KOPT-K1 (cell line): ENCODE results near the gene YPEL2.
"Not testable (repeated sequence)": the region's sequence is repeated elsewhere in the genome, so short reads cannot be mapped to it uniquely, and the experiment has no call there.

Experiments
- H3K27ac ChIP-seq: fragments of 200-600 bp; sonication (generic); 2 replicates; pipeline ENCODE4 v1.5.1; 2016; ENCODE audit warnings: antibody characterized with exemption, mild to moderate bottlenecking, low read depth, low read length; ENCODE audit not compliant: poor library complexity, severe bottlenecking
- H3K36me3 ChIP-seq: fragments of 200-600 bp; sonication (generic); 2 replicates; pipeline ENCODE4 v1.5.1; 2017; ENCODE audit warnings: antibody characterized with exemption, mild to moderate bottlenecking, low read length, moderate library complexity; ENCODE audit not compliant: insufficient read depth
- H3K9me3 ChIP-seq: fragments of 200-600 bp; sonication (generic); 2 replicates; pipeline ENCODE4 v1.5.1; 2017; ENCODE audit warnings: antibody characterized with exemption, low read length, mild to moderate bottlenecking; ENCODE audit not compliant: insufficient read depth, poor library complexity, severe bottlenecking

The YPEL2 gene

GRCh38 chr17:59396134-59396826 is 64.8 kb downstream of the YPEL2 start:
- H3K36me3 ChIP-seq, result no peaks in the 10 kb centered on the region
- peaks cover 7% of the 10 kb centered on the region for H3K9me3 ChIP-seq
- no peak overlapping the region for H3K27ac ChIP-seq

- no peaks in the 10 kb centered on the region for H3K36me3 ChIP-seq
- H3K9me3 ChIP-seq, result peaks cover 7% of the 10 kb centered on the region
- H3K27ac ChIP-seq, result no peak overlapping the region
Observed at GRCh38 chr17:59397316-59398073, 66.0 kb downstream of the YPEL2 start.

- Histone ChIP-seq H3K36me3 (no peaks in the 10 kb centered on the region), H3K27ac (no peak overlapping the region), H3K9me3 (peaks cover 5% of the 10 kb centered on the region)
Observed at GRCh38 chr17:59399914-59400313, 68.5 kb downstream of the YPEL2 start.

GRCh38 chr17:59400858-59401257 is 69.4 kb downstream of the YPEL2 start:
- H3K36me3 ChIP-seq, result no peaks in the 10 kb centered on the region
- H3K9me3 ChIP-seq, result no peaks in the 10 kb centered on the region
- H3K27ac ChIP-seq, result no peak overlapping the region

- Histone ChIP-seq H3K9me3 (no peaks in the 10 kb centered on the region), H3K36me3 (no peaks in the 10 kb centered on the region), H3K27ac (no peak overlapping the region)
Observed at GRCh38 chr17:59401274-59401673, 69.8 kb downstream of the YPEL2 start.

- H3K9me3 ChIP-seq, result no peaks in the 10 kb centered on the region
- no peaks in the 10 kb centered on the region for H3K36me3 ChIP-seq
- H3K27ac ChIP-seq, result no peak overlapping the region
Observed at GRCh38 chr17:59401725-59402124, 70.3 kb downstream of the YPEL2 start.

- Histone ChIP-seq H3K36me3 (no peaks in the 10 kb centered on the region), H3K9me3 (no peaks in the 10 kb centered on the region), H3K27ac (no peak overlapping the region)
Observed at GRCh38 chr17:59402760-59403159, 71.3 kb downstream of the YPEL2 start.

- H3K27ac ChIP-seq, result no peak overlapping the region
- H3K36me3 ChIP-seq, result no peaks in the 10 kb centered on the region
- peaks cover 2% of the 10 kb centered on the region for H3K9me3 ChIP-seq
Observed at GRCh38 chr17:59404471-59404870, 73.0 kb downstream of the YPEL2 start.

- no peak overlapping the region for H3K27ac ChIP-seq
- H3K9me3 ChIP-seq, result peaks cover 12% of the 10 kb centered on the region
- no peaks in the 10 kb centered on the region for H3K36me3 ChIP-seq
Observed at GRCh38 chr17:59405944-59406705, 74.7 kb downstream of the YPEL2 start.

GRCh38 chr17:59406808-59407381 is 75.4 kb downstream of the YPEL2 start:
- peaks cover 12% of the 10 kb centered on the region for H3K9me3 ChIP-seq
- no peaks in the 10 kb centered on the region for H3K36me3 ChIP-seq
- H3K27ac ChIP-seq, result no peak overlapping the region

GRCh38 chr17:59409336-59410048 is 78.0 kb downstream of the YPEL2 start:
- Histone ChIP-seq H3K36me3 (no peaks in the 10 kb centered on the region), H3K27ac (no peak overlapping the region), H3K9me3 (peaks cover 12% of the 10 kb centered on the region)

- Histone ChIP-seq H3K27ac (no peak overlapping the region), H3K9me3 (peaks cover 12% of the 10 kb centered on the region), H3K36me3 (no peaks in the 10 kb centered on the region)
Observed at GRCh38 chr17:59410049-59410437, 78.6 kb downstream of the YPEL2 start.

GRCh38 chr17:59412431-59412830 is 81.0 kb downstream of the YPEL2 start:
- H3K9me3 ChIP-seq, result peaks cover 12% of the 10 kb centered on the region
- H3K36me3 ChIP-seq, H3K27ac ChIP-seq: not testable (repeated sequence)

GRCh38 chr17:59413014-59413766 is 81.7 kb downstream of the YPEL2 start:
- Histone ChIP-seq H3K27ac (no peak overlapping the region), H3K36me3 (no peaks in the 10 kb centered on the region), H3K9me3 (peaks cover 12% of the 10 kb centered on the region)
